ENCODE measurements around the gene NPIPB8. TPM values are rescaled to one million over a fixed set of nuclear protein-coding genes. Genes with fewer than 3 reads are reported as not detected.
A peak's percentile ranks its signal among the peaks of the same experiment; 100 is the strongest.
"Not testable (repeated sequence)": the region's sequence is repeated elsewhere in the genome, so short reads cannot be mapped to it uniquely, and the experiment has no call there.

NPIPB8 gene
- total RNA-seq, 1 experiment from 2014 or later = not detected

- H3K27me3 ChIP-seq (ENCODE audit: control insufficient read depth, insufficient read depth, low read length); H3K4me3 ChIP-seq (ENCODE audit: low read depth in 2 of 2, low read length in 2 of 2); BruUV-seq (replicated peaks); POLR2A ChIA-PET; in situ Hi-C loops (cut with HindIII; ENCODE audit: low pct_unique_long_range_greater_than_20kb, low sequenced_read_pairs); intact Hi-C loops (cut with micrococcal nuclease; ENCODE audit: unreplicated experiment); H3K27ac ChIP-seq (ENCODE audit: low read length); H3K36me3 ChIP-seq (ENCODE audit: control insufficient read depth, insufficient read depth, low read length); H3K9me3 ChIP-seq (ENCODE audit: control insufficient read depth, insufficient read depth, low read depth, low read length); H3K4me1 ChIP-seq (ENCODE audit: control insufficient read depth, insufficient read depth, low read length): not testable (repeated sequence)
- peak; percentile 88 for TF ChIP-seq CTCF (IDR thresholded peaks at IDR 0.05)
- ATAC-seq (peak; percentile 46; the same call in 1 of the 2 replicates), DNase-seq (ENCODE audit: low read depth, low spot score) (peak; percentile 20)
- CTCF ChIA-PET = interaction anchor here (0.6 kb wide), 1 partner anchor 61 kb away, joined by 3 read pairs; no protein-coding TSS in a partner anchor
Measured at GRCh38 chr16:28615486-28616223, 22.2 kb upstream of the NPIPB8 start.

GRCh38 chr16:28616224-28616577 is 21.7 kb upstream of the NPIPB8 start:
- H3K4me3 ChIP-seq (ENCODE audit: low read depth in 2 of 2, low read length in 2 of 2); in situ Hi-C loops (cut with HindIII; ENCODE audit: low pct_unique_long_range_greater_than_20kb, low sequenced_read_pairs); H3K4me1 ChIP-seq (ENCODE audit: control insufficient read depth, insufficient read depth, low read length); BruUV-seq (replicated peaks); DNase-seq (ENCODE audit: low read depth, low spot score); H3K27ac ChIP-seq (ENCODE audit: low read length); H3K9me3 ChIP-seq (ENCODE audit: control insufficient read depth, insufficient read depth, low read depth, low read length); H3K27me3 ChIP-seq (ENCODE audit: control insufficient read depth, insufficient read depth, low read length); ATAC-seq; H3K36me3 ChIP-seq (ENCODE audit: control insufficient read depth, insufficient read depth, low read length); POLR2A ChIA-PET; intact Hi-C loops (cut with micrococcal nuclease; ENCODE audit: unreplicated experiment): not testable (repeated sequence)
- peak; percentile 65; the same call in 1 of the 2 replicates for TF ChIP-seq CTCF (IDR thresholded peaks at IDR 0.05)
- CTCF ChIA-PET = interaction anchor here (0.6 kb wide), 1 partner anchor 62 kb away, joined by 3 read pairs; no protein-coding TSS in a partner anchor

- intact Hi-C loops (cut with micrococcal nuclease; ENCODE audit: unreplicated experiment) = no loop called here
- ATAC-seq = no peak
- CTCF ChIA-PET = interaction anchor here (0.5 to 0.6 kb wide), 2 partner anchors 53 to 62 kb away, joined by 3 to 9 read pairs; no protein-coding TSS in a partner anchor
- no TSS peak for BruUV-seq (replicated peaks)
- H3K4me1 ChIP-seq (ENCODE audit: control insufficient read depth, insufficient read depth, low read length) = no peaks in the 10 kb centered on the region; the same call in 1 of the 2 replicates
- no peak overlapping the region for H3K27ac ChIP-seq (ENCODE audit: low read length)
- H3K27me3 ChIP-seq (ENCODE audit: control insufficient read depth, insufficient read depth, low read length) = no peaks in the 10 kb centered on the region
- POLR2A ChIA-PET = no interaction called here
- in situ Hi-C loops (cut with HindIII; ENCODE audit: low pct_unique_long_range_greater_than_20kb, low sequenced_read_pairs) = no loop called here
- H3K9me3 ChIP-seq (ENCODE audit: control insufficient read depth, insufficient read depth, low read depth, low read length) = no peaks in the 10 kb centered on the region
- no peak for TF ChIP-seq REST (IDR thresholded peaks at IDR 0.05; ENCODE audit: insufficient read depth in 1 of 2, low read depth in 2 of 2, low read length in 1 of 2)
- no peak for TF ChIP-seq CTCF (IDR thresholded peaks at IDR 0.05)
- no peak for TF ChIP-seq SIN3A (IDR thresholded peaks at IDR 0.05; ENCODE audit: borderline replicate concordance, insufficient read depth, low read depth, low read length)
- TF ChIP-seq TCF7L2 (IDR thresholded peaks at IDR 0.05; ENCODE audit: low read depth, low read length) = no peak
- TF ChIP-seq POLR2AphosphoS5 (IDR thresholded peaks at IDR 0.05; ENCODE audit: low read depth, low read length) = no peak
- no peaks in the 10 kb centered on the region for H3K36me3 ChIP-seq (ENCODE audit: control insufficient read depth, insufficient read depth, low read length)
- no peak for DNase-seq (ENCODE audit: low read depth, low spot score)
- H3K4me3 ChIP-seq (ENCODE audit: low read depth in 2 of 2, low read length in 2 of 2) = no peak overlapping the region
Measured at GRCh38 chr16:28616636-28617035, 21.2 kb upstream of the NPIPB8 start.
